GM18520 (cell line): Measurements from ENCODE around the gene NEAT1.
"Not testable (repeated sequence)": the region's sequence is repeated elsewhere in the genome, so short reads cannot be mapped to it uniquely, and the experiment has no call there.

ENCODE experiments used
- ATAC-seq: cut with Tn5 transposase; IDR thresholded peaks from one replicate; pipeline ENCODE4 v1.9.1; 2021; ENCODE audit not compliant: unreplicated experiment

NEAT1 gene

DNA sequence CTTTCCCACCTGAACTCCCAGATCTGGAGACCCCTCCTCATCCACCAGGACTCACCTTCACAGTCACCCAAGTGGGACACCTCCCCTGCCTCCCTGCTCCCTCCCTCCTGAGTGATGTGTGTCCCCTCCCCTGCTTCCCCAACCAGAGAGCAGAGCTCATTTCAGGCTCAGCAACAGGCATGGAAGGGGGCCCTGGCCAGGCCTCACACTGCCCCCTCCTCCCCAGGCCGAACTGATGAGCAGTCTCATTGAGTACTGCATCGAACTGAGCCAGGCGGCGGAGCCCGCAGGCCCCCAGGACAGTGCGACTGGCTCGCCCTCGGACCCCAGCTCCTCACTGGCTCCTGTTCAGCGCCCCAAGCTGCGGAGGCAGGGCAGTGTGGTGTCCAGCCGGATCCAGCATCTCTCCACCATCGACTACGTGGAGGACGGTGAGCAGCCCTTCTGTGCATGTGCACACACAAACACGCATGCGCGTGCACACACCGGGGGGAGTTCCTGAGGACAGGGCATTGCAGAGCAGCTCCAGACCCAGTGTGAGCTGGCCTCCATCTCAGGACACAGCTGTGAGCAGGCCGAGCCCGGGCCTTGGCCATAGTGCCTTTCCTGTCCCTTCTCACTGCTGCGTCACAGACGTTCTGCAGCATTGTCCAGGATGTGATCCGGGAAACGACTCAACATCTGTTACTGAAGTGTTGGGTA is 17.8 kb upstream of the NEAT1 start:
- no peak for ATAC-seq

DNA sequence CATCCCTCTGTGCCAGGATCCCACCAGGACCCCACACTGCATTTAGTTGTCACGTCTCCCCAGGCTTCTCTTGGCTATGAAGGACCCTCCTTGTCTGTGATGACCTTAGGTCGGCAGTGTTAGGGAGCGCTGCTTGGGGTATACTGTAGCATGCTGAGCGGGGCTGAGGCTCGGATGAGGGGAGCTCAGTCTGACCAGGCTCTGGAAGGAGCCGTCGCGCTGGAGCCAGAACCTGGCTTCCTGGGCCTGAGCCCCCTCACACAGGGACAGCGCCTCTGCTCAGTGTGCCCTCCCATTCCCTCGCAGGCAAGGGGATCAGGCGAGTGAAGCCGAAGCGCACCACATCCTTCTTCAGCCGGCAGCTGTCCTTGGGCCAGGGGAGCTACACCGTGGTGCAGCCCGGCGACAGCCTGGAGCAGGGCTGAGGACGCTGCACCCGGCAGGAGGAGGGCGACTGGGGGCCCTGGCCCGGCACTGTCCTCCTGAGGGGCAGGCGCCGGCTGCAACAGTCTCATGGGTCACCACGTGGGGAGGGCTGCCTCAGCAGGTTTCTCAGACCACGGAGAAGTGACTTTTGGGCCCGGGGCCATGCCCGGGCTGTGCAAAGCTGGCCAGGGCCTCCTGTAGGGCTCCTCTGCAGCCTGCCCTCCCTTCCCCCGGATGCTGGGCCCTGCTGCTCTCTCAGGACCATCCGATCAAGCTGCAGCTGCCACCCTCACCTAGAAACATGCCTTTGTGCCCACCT is 11.5 kb upstream of the NEAT1 start:
- no peak for ATAC-seq

DNA sequence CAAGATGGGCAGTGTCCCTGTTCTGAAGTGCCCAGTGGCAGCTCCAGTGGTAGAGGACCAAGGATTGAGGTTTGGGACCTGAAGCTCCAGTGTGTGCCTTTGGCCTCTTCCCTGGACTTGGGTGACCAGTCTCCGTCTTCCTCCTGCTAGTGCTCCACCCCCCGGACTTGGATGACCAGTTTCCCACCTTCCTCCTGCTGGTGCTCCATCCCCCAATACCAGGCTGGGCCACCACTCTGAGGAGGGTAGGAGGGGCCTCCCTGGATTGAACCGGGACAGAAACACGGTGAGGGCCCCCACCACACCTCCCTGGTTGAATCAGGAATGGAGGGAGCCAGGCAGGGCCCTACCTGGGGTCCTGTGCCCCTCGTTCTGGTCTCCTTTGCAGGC is 10.9 kb upstream of the NEAT1 start:
- no peak for ATAC-seq

DNA sequence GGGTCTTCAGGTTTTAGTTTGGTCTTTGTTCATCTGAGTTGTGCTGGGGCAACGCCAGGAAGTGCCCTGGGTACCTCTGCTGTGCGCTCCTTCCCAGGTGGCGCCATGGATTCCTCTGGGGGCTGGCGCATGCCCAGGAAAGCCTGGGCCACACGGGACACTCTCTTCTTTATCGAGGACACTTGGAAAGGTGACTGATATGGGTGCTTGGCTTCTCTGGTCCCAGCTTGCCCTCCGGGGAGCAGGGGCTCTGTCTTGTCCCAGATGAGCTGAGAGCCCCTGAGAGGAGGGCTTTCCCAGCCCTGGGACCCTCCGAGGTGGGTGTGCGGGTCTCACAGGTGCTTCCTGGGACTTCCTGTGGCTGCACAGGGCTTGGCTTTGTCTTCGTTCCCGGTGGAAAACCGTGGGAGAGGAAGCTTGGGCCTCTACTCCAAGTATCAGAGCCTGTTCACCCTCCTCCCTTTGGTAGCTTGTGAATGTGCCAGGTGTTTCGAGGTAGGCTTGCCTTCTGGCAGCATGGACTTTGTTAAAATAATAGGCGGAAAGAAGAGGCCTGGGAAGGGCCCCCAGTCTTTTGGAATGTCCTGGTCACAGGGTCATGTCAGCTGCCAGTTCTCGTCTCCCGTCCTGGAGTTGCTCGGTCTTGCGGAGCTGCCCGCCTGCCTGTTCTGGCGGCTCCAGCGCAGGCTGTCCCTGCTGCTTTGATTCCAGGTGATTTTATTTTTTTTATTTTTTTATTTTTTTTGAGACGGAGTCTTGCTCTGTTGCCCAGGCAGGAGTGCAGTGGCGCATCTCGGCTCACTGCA is 10.1 kb upstream of the NEAT1 start:
- no peak for ATAC-seq

DNA sequence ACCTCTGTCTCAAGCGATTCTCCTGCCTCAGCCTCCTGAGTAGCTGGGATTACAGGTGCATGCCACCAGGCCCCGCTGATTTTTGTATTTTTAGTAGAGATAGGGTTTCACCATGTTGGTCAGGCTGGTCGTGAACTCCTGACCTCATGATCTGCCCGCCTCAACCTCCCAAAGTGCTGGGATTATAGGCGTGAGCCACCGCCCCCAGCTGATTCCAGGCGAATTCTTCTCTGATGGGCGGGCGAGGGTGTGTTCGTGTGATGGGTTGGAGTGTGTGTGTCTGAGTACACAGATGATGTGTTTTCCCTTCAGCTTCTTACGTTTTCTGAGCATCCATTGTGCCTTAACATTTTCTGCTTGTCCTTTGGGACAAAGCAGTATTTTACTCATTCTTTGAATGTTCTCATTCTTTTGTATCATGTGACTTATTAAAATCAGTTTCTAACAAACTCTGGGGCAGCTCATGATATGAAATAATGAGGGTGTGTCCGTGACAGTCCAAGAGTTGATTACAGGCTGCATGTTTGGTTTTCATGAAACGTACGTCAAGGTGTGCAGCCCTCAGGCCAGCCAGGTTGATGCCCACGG is 9.4 kb upstream of the NEAT1 start:
- not testable (repeated sequence) for ATAC-seq

DNA sequence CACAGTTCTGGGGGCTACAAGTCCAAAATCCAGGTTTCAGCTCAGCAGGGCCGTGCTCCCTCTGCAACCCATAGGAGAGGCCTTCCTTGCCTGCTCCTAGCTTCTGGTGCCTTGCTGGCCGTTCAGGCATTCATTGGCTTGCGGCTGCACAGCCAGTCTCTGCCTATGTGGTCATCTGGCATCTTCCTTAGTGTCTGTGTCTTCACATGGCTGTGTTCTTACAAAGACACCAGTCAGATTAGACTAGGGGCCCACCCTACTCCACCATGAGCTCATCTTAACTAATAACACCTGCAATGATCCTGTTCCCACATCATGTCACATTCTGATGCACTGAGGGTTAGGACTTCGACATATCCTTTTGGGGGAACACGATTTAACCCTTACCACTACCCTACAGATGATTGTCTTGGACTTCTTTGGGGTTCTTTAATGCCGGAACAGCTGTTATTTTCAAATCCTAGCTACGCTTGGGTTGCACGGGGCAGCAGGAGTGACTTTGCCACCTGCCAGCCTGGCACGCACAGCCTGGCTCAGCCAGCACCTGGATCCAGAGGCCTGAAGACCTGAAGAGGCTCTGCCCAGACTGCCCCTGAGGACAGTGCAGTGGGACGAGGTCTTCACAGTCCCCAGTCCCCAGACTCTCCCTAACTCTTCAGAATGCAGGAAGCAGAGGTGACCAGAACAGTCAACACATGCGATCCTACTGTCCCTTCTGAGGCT is 7.7 kb upstream of the NEAT1 start:
- no peak for ATAC-seq

DNA sequence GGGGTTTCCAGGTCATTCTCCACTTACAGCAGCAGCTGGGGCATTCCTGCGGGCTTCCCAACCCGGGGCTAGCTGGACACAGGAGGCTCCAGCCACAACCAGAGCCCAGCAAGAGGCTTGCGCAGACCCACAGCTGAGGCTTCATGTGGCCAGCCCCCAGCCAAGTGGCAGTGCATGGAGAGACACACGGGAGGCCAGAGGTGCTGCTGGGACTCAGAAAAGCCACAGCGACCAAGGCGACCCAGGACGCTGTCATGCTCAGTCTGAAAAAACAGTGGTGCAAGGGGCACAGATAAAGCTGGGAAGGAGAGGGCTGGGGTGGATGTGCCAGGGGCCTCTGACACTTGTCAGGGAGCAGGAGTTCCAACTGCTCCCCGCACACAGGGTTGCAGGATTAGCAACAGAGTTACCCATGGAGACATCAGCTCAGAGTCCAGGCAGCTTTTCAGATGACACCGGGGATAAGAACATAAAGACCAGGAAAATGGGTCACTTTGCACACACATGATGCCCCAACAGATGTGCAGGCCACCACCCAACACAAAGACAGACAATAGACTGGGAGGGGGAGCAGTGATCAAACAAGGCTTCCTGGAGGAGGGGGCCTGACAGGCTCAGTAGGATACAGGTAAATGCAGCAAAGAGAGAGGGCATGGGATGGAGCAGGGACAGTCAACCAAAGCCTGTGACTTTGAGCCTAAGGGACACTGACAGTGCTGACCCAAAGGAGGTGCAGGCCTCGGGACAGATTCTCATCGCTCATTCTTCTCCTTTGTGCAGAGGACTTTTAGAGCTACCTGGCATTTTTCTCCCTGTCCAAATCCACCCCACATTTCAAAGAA is 6.9 kb upstream of the NEAT1 start:
- ATAC-seq: no peak

DNA sequence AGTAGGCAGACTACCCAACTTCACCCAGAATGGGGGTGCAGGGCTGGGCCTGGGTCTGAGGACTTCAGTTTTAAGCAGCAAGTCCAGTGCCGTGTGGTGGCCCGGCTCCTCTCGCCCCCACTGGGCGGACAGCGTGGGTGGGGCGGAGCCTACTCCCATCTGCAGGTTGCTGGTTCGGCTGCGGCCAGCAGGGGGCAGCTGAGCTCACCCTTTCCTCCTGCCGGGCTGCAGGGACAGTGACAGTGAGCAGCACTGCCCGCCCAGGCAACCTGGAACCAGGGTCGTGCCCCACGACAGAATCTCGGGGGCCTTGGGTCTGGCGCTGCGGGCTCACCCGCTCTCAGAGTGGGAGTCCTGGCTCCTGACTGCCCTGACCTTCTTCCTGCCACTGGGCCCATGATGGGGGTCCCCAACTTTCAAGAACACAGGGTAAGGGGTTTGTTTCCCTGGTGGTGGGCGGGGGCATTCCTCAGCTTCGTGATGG is 6.2 kb upstream of the NEAT1 start:
- peak; percentile 30 for ATAC-seq

DNA sequence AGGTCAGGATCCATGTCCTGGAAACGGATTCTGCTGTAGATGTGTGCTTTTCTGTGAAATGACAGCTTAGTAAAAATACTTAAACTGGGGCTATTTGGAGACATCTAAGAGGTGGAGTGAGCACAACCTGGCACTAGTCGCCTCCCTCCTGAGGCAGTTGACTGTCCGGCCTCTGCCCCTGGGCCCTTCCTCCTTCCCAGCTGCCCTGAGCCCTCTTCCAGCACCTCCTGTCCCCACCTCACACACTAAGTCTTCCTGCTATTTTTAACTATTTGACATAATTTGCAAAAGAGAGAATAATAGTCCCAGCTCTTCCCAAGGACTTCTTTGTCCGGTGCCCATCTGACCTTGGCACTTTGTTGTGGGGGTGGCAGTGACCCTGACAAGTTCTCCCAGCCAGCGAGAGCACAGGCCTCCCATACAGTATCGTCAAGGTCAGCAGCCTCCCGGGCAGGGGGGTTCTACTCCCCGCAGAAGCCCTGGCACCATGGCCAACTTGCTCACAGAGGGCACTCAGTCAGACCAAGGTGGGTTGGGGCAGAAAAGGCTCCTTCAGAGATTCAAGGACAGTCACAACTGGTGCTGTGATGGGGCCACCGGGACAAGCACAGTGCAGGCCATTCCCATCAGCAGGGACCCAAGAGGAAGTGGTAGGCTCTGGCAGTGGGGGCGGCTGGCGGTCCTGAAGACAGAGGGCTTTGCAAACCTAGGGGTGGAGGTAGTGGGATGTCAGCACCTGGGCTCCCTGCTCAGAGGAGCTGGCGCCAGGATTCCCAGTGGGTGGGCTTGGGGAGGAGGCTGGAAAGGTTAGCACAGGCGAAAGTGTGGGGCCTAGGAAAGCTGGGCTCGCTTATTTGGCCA is 5.5 kb upstream of the NEAT1 start:
- ATAC-seq: no peak

DNA sequence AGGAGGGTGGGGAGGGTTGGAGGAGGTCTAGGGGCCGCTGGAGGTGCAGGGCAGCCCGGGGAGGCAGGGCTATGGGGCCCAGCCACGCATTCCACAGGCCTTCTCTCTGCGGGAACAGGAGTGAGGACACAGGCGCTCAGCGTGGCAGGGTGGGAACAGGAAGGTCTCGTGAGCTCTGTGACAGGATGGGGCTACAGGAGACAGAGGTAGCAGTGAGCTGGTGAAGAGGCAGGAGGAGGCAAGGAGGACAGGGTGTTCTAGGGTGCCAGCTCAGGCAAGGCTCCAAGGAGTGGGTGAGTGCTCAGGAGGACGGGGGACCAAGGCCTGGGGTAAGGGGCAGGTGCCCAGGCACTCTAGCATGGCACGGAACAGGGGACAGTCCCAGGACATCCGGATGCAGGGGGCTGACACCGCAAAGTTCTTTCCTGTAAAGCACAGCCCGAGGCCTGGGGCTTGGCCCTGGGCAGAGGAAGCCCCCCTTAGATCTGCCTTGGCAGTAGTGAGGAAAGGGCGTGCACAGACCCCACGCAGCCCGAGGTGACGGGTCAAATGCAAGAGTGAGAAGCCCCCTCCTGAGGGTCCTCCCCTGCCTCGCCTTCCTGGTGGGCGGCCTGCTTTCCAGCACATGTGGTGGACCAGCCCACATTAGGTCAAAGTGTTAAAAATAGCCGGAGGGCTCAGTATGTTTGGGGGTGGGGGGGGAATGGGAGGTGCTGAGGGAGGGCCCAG is 4.7 kb upstream of the NEAT1 start:
- ATAC-seq: no peak

DNA sequence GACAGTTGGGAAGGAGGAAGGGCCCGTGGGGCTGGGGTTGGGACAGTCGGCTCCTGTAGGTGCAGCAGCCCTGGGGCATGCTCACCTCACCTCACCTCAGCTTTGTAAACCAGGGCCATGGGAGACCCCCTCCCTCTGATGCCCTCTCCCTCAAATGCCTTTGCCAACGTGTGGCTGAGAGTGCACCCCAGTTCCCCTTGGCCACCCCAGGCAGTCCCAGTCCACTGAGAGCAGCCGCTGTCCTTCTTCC is 4.2 kb upstream of the NEAT1 start:
- no peak for ATAC-seq

DNA sequence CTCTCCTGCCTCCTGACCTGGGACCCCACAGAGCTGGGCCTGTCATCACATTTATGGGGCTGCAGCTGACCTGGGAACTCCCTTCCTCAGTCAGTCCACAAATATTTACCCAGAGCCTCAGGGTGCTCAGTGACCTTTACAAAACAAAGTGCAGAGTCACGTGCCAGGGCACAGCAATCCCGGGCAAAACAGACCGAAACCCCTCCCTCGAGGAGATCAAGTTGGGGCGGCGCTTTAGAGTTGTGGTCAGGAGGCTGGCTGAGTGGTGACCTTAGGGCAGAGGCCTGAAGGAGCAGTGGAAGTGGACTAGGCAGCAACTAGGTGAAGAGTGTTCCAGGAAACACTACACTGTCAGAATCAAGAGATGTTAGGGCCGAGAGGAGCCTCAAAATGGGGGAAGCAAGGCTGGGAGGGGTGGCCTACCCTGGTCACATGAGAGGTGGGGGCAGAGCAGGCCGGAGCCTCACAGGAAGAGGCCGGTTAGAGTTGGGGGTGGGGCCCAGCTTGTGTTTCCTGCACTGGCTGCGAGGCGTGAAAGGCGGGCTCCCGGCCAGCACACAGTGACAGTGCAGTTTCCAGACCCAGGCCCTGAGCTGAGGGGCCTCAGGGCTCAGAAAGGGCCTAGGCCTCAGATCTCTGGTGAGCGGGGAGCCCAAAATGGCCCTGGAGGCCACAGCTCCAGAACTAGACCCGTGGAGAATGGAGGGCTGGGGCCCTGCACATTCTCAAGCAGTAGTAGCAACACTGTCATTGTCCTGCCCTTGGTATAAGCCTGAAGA is 3.7 kb upstream of the NEAT1 start:
- peak; percentile 20 for ATAC-seq

DNA sequence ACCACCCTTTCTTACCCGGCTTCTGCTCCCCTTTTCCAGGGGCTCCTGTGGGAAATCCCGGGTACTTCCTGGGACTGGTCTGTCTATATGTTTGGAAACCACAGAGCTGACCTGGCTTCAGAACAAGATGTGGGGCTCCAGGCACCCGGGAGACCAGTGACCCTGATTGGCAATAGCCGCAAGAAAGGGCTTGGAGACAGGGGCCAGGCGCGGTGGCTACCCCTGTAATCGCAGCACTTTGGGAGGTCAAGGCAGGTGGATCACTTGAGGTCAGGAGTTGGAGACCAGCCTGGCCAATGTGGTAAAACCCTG is 3.2 kb upstream of the NEAT1 start:
- no peak for ATAC-seq

DNA sequence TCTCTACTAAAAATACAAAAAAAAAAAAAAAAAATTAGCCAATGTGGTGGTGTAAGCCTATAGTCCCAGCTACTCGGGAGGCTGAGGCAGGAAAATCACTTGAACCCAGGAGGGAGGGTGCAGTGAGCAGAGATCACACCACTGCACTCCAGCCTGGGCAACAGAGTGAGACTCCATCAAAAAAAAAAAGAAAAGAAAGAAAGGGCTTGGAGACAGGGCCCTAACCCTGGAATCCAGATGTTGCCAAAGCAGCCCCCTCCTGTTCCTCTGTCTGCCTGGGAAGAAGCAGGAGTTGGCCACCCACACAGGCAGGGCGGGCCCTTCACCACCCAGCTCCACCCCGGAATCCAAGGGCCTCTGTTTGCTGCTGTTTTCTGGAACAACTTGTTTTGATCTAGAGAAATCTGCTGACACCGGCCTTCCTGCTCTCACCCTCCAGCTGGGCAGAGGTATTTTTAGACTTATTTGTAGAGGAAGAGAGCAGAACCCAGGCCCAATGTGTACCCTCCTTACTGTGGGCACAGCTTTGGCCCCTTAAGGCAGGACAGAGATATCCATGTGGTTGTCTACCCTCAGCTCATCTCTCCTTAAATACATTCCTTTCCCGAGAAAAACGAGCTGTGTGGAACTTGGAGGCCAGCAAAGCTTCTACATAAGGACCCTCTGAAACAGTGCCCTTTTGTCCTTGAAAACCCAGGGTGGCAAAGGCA is 2.7 kb upstream of the NEAT1 start:
- no peak for ATAC-seq

DNA sequence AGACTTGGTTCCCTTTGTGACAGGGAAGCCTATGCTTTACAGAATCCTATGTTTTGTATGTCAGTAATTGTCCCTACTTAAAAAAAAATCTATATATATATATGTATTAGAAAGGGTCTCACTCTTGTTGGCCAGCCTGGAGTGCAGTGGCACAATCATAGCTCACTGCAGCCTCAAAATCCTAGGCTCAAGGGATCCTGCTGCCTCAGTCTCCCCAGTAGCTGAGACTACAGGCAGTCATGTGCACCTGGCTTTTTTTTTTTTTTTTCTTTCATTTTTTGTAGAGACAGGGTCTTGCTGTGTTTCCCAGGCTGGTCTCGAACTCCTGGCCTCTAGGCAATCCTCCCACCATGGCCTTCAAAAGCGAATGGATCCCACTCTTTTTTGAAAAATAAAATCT is 2.1 kb upstream of the NEAT1 start:
- ATAC-seq: no peak

DNA sequence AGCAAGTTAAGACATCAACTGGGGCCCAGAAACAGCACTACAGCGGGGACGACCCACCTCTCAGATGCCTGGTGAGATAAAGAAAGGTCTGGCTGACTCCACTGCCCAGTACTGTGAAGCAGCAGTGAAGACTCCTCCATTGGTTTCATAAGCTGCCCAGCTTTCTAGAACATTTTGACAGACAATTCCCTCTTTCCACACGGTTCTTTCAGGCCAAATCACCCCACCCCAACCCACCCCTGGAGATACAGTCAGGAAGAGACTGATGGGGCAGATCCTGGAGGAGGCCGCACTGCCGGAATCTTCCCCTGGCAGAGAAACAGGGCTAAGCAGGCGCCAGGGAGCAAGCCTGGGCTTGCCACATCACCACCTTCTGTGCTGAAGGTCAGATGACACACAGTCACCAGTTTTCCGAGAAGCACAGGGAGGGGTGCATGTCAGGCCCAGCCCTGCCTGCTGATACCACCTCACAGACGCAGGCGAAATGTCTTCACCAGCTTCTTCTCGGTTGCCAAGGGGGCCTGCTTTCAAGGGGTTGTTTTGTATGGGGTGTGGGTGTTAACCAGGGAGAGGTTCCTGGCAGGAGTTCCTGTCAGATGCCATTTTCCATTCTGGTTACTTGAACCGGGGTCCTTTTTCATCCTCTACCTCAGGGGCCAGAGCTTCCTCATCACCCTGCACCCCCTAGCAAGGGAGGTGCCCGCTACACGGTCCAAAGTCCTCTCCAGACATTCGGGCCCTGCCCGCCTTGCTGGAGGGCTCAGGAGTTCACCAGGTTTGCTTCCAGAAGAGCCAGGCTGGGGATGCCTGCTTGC is 1.4 kb upstream of the NEAT1 start:
- peak; percentile 17 for ATAC-seq
